ENCODE data around the gene PALLD. TPM values are rescaled to one million over a fixed set of nuclear protein-coding genes. Genes with fewer than 3 reads are reported as not detected.

Gene PALLD
- total RNA-seq, 1 experiment from 2014 or later: 166 TPM

DNA sequence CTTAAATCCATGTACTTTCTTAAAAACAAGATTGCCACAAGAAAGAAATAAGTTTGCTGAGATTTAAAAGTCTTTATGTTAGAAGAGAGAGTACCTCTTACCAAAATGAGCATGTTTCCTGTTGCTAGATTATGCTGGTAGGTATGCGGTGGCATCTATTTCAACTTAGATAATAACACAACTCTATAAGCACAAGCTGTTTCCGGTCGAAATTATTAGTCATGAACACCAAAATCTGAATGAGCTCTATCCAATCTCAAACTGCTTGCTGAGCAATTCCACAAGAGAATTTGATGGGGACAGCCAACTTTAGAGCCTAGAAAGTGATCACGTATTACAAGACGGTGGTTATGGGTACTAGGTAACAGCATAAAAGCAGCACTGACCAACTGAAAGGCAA lies 463.9 kb downstream of the PALLD start:
- Histone ChIP-seq H3K4me3 (replicated peaks in 1 of 2; ENCODE audit: low read depth in 1 of 2, low read length in 2 of 2) (no peak overlapping the region), H4K20me1 (ENCODE audit: insufficient read depth) (no peaks in the 10 kb centered on the region), H3K27me3 (ENCODE audit: insufficient read depth, low read length) (no peaks in the 10 kb centered on the region), H3K4me2 (ENCODE audit: low read length) (no peak overlapping the region), H2AFZ (ENCODE audit: low read depth, low read length, poor library complexity, severe bottlenecking) (no peak overlapping the region), H3K9ac (ENCODE audit: low read length) (no peak overlapping the region), H3K9me2 (ENCODE audit: insufficient read depth) (0 out of 2 replicates have a peak, but pooled peaks cover 3% of the 10 kb centered on the region), H3K36me3 (ENCODE audit: control insufficient read depth in 1 of 2, insufficient read depth in 2 of 2, low read length in 2 of 2) (no peaks in the 10 kb centered on the region), H3K4me1 (ENCODE audit: control insufficient read depth in 1 of 2, insufficient read depth in 2 of 2, low read length in 2 of 2) (no peaks in the 10 kb centered on the region), H3K9me3 (ENCODE audit: control insufficient read depth in 1 of 2, insufficient read depth in 1 of 2, low read depth in 1 of 2, low read length in 2 of 2) (no peaks in the 10 kb centered on the region), H3K79me2 (ENCODE audit: insufficient read depth, low read length) (no peaks in the 10 kb centered on the region), H3K27ac (ENCODE audit: low read depth, low read length) (no peak overlapping the region)
- POLR2A ChIA-PET: interaction anchor here (0.6 kb wide), 1 partner anchor 50 kb away, joined by 3 read pairs; the partner anchor contains the start of gene CBR4
- CTCF ChIA-PET: no interaction called here
- ATAC-seq (no peak), DNase-seq (ENCODE audit: low read depth, low spot score) (no peak)
- RAD21 ChIA-PET (ENCODE audit: low non-redundant PET in 1 of 2, low total read pairs in 2 of 2, uncharacterized antibody in 2 of 2, unreplicated experiment in 2 of 2): no interaction called here
- intact Hi-C loops (cut with micrococcal nuclease): no loop called here
- no TSS peak for BruUV-seq (replicated peaks)
- no peak for TF ChIP-seq YY1 (IDR thresholded peaks at IDR 0.05; ENCODE audit: extremely low read depth, insufficient replicate concordance, low read depth, low read length)
- no peak for TF ChIP-seq EGR1 (IDR thresholded peaks at IDR 0.05; ENCODE audit: low read depth)
- TF ChIP-seq POLR2AphosphoS5 (IDR thresholded peaks at IDR 0.05; ENCODE audit: low read depth, low read length): no peak
- TF ChIP-seq SRF (IDR thresholded peaks at IDR 0.05; ENCODE audit: low read depth): no peak
- no peak for TF ChIP-seq EZH2phosphoT487 (IDR thresholded peaks at IDR 0.05; ENCODE audit: borderline replicate concordance)
- no peak for TF ChIP-seq SP1 (IDR thresholded peaks at IDR 0.05; ENCODE audit: low read depth)
- no peak for TF ChIP-seq TCF7L2 (IDR thresholded peaks at IDR 0.05; ENCODE audit: borderline replicate concordance, extremely low read depth, insufficient read depth, insufficient read length)
- TF ChIP-seq JUND (IDR thresholded peaks at IDR 0.05): no peak
- no peak for TF ChIP-seq CEBPB (IDR thresholded peaks at IDR 0.05; ENCODE audit: low read depth)
- TF ChIP-seq CBX3 (IDR thresholded peaks at IDR 0.05; ENCODE audit: low read depth): no peak
- TF ChIP-seq POLR2A (IDR thresholded peaks at IDR 0.05; ENCODE audit: borderline replicate concordance, extremely low read depth, insufficient read depth, insufficient read length): no peak
- TF ChIP-seq, protein P1, sequence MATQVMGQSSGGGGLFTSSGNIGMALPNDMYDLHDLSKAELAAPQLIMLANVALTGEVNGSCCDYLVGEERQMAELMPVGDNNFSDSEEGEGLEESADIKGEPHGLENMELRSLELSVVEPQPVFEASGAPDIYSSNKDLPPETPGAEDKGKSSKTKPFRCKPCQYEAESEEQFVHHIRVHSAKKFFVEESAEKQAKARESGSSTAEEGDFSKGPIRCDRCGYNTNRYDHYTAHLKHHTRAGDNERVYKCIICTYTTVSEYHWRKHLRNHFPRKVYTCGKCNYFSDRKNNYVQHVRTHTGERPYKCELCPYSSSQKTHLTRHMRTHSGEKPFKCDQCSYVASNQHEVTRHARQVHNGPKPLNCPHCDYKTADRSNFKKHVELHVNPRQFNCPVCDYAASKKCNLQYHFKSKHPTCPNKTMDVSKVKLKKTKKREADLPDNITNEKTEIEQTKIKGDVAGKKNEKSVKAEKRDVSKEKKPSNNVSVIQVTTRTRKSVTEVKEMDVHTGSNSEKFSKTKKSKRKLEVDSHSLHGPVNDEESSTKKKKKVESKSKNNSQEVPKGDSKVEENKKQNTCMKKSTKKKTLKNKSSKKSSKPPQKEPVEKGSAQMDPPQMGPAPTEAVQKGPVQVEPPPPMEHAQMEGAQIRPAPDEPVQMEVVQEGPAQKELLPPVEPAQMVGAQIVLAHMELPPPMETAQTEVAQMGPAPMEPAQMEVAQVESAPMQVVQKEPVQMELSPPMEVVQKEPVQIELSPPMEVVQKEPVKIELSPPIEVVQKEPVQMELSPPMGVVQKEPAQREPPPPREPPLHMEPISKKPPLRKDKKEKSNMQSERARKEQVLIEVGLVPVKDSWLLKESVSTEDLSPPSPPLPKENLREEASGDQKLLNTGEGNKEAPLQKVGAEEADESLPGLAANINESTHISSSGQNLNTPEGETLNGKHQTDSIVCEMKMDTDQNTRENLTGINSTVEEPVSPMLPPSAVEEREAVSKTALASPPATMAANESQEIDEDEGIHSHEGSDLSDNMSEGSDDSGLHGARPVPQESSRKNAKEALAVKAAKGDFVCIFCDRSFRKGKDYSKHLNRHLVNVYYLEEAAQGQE (IDR thresholded peaks at IDR 0.05; ENCODE audit: low read depth): no peak
- TF ChIP-seq, protein P2, sequence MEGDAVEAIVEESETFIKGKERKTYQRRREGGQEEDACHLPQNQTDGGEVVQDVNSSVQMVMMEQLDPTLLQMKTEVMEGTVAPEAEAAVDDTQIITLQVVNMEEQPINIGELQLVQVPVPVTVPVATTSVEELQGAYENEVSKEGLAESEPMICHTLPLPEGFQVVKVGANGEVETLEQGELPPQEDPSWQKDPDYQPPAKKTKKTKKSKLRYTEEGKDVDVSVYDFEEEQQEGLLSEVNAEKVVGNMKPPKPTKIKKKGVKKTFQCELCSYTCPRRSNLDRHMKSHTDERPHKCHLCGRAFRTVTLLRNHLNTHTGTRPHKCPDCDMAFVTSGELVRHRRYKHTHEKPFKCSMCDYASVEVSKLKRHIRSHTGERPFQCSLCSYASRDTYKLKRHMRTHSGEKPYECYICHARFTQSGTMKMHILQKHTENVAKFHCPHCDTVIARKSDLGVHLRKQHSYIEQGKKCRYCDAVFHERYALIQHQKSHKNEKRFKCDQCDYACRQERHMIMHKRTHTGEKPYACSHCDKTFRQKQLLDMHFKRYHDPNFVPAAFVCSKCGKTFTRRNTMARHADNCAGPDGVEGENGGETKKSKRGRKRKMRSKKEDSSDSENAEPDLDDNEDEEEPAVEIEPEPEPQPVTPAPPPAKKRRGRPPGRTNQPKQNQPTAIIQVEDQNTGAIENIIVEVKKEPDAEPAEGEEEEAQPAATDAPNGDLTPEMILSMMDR (IDR thresholded peaks at IDR 0.05 in 2 of 3, conservative IDR thresholded peaks at IDR 0.05 in 1 of 3; ENCODE audit: borderline replicate concordance in 1 of 3, insufficient read depth in 1 of 3, low read depth in 2 of 3, low read length in 2 of 3): no peak
- no peak for TF ChIP-seq EZH2 (IDR thresholded peaks at IDR 0.05)
- no peak for TF ChIP-seq ZFX (IDR thresholded peaks at IDR 0.05)
- no peak for TF ChIP-seq ELF1 (IDR thresholded peaks at IDR 0.05; ENCODE audit: borderline replicate concordance, low read depth)
- TF ChIP-seq, protein P3, sequence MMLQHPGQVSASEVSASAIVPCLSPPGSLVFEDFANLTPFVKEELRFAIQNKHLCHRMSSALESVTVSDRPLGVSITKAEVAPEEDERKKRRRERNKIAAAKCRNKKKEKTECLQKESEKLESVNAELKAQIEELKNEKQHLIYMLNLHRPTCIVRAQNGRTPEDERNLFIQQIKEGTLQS (IDR thresholded peaks at IDR 0.05): no peak
- TF ChIP-seq, protein P4, sequence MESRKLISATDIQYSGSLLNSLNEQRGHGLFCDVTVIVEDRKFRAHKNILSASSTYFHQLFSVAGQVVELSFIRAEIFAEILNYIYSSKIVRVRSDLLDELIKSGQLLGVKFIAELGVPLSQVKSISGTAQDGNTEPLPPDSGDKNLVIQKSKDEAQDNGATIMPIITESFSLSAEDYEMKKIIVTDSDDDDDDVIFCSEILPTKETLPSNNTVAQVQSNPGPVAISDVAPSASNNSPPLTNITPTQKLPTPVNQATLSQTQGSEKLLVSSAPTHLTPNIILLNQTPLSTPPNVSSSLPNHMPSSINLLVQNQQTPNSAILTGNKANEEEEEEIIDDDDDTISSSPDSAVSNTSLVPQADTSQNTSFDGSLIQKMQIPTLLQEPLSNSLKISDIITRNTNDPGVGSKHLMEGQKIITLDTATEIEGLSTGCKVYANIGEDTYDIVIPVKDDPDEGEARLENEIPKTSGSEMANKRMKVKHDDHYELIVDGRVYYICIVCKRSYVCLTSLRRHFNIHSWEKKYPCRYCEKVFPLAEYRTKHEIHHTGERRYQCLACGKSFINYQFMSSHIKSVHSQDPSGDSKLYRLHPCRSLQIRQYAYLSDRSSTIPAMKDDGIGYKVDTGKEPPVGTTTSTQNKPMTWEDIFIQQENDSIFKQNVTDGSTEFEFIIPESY (IDR thresholded peaks at IDR 0.05; ENCODE audit: extremely low read depth, insufficient replicate concordance, low read length): no peak
- no peak for TF ChIP-seq RAD21 (IDR thresholded peaks at IDR 0.05; ENCODE audit: low read depth)
